Measurements from ENCODE around the gene ODAD4. TPM values are rescaled to one million over a fixed set of nuclear protein-coding genes. Genes with fewer than 3 reads are reported as not detected.

ODAD4 gene
- total RNA-seq, 1 experiment from 2014 or later: 0.15 TPM

DNA sequence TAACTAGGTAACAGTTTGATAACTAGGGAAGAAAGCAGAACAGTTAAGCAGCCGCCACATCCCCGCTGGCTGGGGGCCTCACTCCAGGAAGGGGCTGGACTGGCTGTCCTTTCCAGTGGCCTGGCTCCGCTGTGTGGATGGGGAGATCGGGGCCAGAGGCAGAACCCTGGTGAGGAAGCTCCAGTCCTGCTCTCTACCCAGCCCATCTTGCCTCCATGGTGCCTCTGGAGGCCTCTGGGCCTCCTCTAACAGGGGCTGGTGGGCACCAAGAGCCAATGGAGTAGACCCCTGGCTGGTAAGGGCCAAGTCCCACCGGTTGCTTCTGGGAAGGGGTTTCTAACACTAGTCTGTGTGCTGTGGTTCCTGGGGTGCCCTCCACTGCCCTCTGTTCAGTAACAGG, 44.2 kb downstream of the ODAD4 start:
- Histone ChIP-seq H3K9me2 (replicated peaks; ENCODE audit: low read length) (no peaks in the 10 kb centered on the region), H3K4me2 (ENCODE audit: low read length) (no peak overlapping the region), H3K79me2 (ENCODE audit: low read length) (peaks cover 27% of the 10 kb centered on the region), H2AFZ (ENCODE audit: low read length) (no peak overlapping the region), H3K27ac (ENCODE audit: low read length) (no peak overlapping the region), H3K4me3 (ENCODE audit: low read length) (no peak overlapping the region), H3K4me1 (ENCODE audit: insufficient read depth, low read length) (peaks cover 24% of the 10 kb centered on the region), H3K36me3 (ENCODE audit: low read depth, low read length) (peaks cover 21% of the 10 kb centered on the region; the same call in 1 of the 2 replicates), H4K20me1 (ENCODE audit: low read length) (peaks cover 7% of the 10 kb centered on the region), H3K9ac (ENCODE audit: low read length) (no peak overlapping the region), H3F3A (ENCODE audit: low read length, unreplicated experiment) (no peaks in the 10 kb centered on the region), H3K27me3 (ENCODE audit: low read length) (no peaks in the 10 kb centered on the region), H3K9me3 (ENCODE audit: low read length) (no peaks in the 10 kb centered on the region)
- TF ChIP-seq EZH2 (IDR thresholded peaks at IDR 0.05; ENCODE audit: low read length, unreplicated experiment) (no peak), EZH2phosphoT487 (IDR thresholded peaks at IDR 0.05; ENCODE audit: borderline replicate concordance, low read length) (no peak)
- TF ChIP-seq, protein P1, sequence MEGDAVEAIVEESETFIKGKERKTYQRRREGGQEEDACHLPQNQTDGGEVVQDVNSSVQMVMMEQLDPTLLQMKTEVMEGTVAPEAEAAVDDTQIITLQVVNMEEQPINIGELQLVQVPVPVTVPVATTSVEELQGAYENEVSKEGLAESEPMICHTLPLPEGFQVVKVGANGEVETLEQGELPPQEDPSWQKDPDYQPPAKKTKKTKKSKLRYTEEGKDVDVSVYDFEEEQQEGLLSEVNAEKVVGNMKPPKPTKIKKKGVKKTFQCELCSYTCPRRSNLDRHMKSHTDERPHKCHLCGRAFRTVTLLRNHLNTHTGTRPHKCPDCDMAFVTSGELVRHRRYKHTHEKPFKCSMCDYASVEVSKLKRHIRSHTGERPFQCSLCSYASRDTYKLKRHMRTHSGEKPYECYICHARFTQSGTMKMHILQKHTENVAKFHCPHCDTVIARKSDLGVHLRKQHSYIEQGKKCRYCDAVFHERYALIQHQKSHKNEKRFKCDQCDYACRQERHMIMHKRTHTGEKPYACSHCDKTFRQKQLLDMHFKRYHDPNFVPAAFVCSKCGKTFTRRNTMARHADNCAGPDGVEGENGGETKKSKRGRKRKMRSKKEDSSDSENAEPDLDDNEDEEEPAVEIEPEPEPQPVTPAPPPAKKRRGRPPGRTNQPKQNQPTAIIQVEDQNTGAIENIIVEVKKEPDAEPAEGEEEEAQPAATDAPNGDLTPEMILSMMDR (conservative IDR thresholded peaks at IDR 0.05; ENCODE audit: low read depth, low read length): no peak
- CTCF ChIA-PET: no interaction called here
- BruUV-seq (replicated peaks): TSS peak; percentile 15
- intact Hi-C loops (cut with micrococcal nuclease): no loop called here
- ATAC-seq (no peak), DNase-seq (no peak)
- POLR2A ChIA-PET (ENCODE audit: unreplicated experiment): interaction anchor here (0.8 kb wide), 1 partner anchor 834 kb away, joined by 3 read pairs; no protein-coding TSS in a partner anchor

DNA sequence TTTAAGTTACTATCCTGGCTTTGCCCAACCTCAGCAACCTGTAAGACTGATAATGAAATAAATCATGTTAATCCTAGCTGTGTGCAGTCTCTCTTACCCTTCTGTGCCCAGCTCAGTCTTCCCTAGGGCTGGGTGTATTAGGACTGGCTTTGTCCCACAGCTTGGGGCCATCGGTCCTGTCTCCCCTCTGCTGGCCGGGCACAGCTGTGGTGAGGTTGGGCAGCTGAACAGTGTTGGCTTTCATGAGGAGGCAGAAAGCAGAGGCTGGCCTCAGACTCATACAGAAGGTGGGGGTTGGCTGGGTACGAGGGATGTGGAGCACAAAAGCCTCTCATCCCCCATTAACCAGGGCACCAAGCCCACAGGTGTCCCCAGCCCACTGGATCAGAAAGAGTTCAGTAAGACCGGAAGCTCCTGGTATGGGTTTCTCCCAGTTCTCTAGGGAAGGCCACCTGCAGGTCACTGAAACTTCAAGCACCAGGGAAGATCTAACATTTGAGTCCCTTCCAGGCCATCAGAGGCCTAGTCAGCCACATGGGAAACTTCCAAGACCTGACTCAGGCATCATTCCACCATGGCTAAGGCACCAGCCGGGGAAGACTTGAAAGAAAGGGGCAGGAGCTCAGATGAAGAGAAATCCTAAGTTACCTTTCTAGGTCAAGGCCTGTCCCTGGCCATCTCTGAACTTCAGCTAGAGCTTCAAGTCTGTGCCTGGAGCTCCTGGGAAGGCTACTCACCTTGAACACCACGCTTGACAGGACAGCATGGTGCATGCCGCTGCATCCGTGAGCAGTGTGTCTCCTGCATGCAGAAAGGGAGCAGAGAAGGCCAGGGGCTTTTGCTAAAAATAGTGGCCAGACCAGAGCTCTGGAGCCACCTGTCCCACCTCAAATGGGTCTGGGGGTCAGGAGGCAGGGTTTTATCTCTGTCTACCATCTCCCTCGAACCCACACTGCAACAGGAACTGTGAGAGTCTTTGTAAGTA, 45.0 kb downstream of the ODAD4 start:
- Histone ChIP-seq H3K36me3 (ENCODE audit: low read depth, low read length) (peaks cover 21% of the 10 kb centered on the region; the same call in 1 of the 2 replicates), H3K4me3 (ENCODE audit: low read length) (no peak overlapping the region), H3K27ac (ENCODE audit: low read length) (no peak overlapping the region), H3K9ac (ENCODE audit: low read length) (no peak overlapping the region), H4K20me1 (ENCODE audit: low read length) (peaks cover 7% of the 10 kb centered on the region), H3K27me3 (ENCODE audit: low read length) (no peaks in the 10 kb centered on the region), H3K9me2 (replicated peaks; ENCODE audit: low read length) (no peaks in the 10 kb centered on the region), H3K4me2 (ENCODE audit: low read length) (no peak overlapping the region), H3K4me1 (ENCODE audit: insufficient read depth, low read length) (peaks cover 24% of the 10 kb centered on the region), H2AFZ (ENCODE audit: low read length) (no peak overlapping the region), H3K9me3 (ENCODE audit: low read length) (no peaks in the 10 kb centered on the region), H3F3A (ENCODE audit: low read length, unreplicated experiment) (no peaks in the 10 kb centered on the region), H3K79me2 (ENCODE audit: low read length) (peaks cover 21% of the 10 kb centered on the region)
- TF ChIP-seq EZH2 (IDR thresholded peaks at IDR 0.05; ENCODE audit: low read length, unreplicated experiment): no peak
- TF ChIP-seq EZH2phosphoT487 (IDR thresholded peaks at IDR 0.05; ENCODE audit: borderline replicate concordance, low read length): no peak
- TF ChIP-seq, protein P1 (conservative IDR thresholded peaks at IDR 0.05; ENCODE audit: low read depth, low read length): no peak
- intact Hi-C loops (cut with micrococcal nuclease): no loop called here
- no peak for ATAC-seq
- POLR2A ChIA-PET (ENCODE audit: unreplicated experiment): interaction anchor here (0.6 to 0.8 kb wide), 2 partner anchors 830 to 834 kb away, joined by 3 to 4 read pairs; no protein-coding TSS in a partner anchor
- BruUV-seq (replicated peaks): no TSS peak
- DNase-seq: no peak
- CTCF ChIA-PET: no interaction called here
